Iris pigment epithelial cell (primary cell): Measurements from ENCODE around the gene ZACN.

Experiments used
- DNase-seq: peaks from one replicate; pipeline ENCODE4 v3.0.0-alpha.2; 2011; ENCODE audit warnings: low read depth

Gene ZACN

GRCh38 chr17:76081295-76082210 lies 2.6 kb downstream of the ZACN start:
- no peak for DNase-seq

DNA sequence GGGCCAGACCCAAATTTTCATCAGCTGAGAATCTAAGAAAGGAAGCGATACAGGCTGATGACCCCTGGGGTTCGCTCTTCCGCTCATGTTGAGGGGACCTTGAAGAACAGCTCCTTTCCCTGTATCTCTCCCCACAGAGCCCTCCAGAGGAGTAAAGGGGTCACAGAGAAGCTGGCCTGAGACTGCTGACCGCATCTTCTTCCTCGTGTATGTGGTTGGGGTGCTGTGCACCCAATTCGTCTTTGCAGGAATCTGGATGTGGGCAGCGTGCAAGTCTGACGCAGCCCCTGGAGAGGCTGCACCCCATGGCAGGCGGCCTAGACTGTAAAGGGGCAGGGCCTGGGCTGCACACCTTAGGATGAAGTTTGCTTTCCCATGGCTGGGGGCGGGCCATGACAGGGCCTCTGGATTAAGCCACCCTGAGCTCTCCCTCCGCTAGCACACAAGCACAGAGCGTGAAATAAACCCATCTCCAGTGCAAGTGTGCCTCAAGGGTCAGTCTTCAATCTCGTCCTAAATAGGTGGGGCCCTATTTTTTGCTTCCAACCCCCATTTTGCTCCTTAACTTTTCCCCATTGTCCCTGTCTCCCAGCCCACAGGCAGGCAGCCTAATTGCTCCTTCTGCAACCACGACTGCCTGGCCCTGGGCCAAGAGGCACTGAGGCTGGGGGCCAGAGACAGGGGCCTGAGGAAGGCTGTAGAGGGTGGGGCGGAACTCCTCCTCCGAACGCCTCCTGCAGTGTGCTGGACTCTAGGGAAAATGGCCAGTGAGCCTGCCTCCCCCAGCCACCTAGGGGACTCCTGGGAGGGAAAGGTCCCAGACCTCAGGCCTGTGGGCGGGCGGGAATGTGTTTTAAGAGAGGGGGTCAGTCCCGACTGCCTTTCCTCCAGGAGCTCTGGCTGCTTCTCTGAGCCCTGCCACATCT lies 3.6 kb downstream of the ZACN start:
- DNase-seq: no peak

DNA sequence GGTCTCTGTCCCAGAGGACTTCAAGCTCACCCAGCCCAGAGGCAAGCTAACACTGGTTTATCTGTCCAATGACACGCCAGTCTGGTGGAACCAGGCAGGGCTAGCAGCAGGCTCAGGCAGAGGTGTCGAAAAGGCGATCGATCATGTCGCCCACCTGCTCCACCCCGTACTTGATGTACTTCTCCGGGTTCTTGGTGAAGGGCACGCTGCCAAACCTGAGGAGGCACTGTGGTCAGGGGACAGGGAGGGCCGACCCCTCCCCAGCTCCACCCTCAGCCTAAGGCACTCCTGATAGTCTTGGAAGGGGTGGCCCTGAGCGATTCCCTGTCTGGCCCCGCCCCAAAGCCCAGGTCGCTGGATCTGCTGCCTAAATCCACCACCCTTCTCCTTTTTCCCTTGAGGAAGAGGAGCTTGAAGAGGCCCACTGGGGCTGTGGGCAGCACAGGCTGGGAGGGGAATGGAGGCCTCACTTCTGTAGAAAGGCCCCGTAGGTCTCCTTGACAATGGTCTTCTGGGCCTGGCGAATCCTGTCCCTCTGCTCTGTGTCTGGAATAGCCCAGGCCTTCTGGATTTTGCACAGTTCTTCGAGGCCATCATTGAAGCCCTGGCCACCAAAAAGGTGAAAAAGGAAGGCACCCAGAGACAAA lies 4.7 kb downstream of the ZACN start:
- DNase-seq: no peak

- DNase-seq: no peak
Observed at GRCh38 chr17:76085066-76085730, 6.2 kb downstream of the ZACN start.

GRCh38 chr17:76085731-76086366 lies 6.9 kb downstream of the ZACN start:
- DNase-seq: no peak

DNA sequence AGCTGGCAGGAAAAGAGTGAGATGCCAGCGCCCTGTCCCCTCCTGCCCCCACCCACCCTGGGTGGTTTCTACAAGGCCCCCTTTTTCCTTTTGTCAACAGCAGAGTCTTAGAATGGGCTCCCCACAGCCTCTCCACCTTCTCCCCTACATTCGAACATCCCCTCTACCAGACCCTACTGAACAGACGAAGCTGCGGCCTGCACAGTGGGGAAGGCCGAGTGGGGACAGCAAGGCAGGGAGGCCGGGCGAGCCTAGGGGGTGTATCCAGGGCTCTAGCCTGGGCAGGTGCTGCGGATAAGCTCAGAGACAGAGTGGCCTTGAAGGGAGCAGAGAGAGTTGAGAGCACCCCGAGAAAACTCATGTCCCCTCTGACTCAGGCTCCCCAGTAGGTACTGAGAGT lies 7.4 kb downstream of the ZACN start:
- no peak for DNase-seq

- DNase-seq: no peak
Observed at GRCh38 chr17:76087531-76087930, 8.5 kb downstream of the ZACN start.

GRCh38 chr17:76088041-76088867 lies 9.3 kb downstream of the ZACN start:
- no peak for DNase-seq

DNA sequence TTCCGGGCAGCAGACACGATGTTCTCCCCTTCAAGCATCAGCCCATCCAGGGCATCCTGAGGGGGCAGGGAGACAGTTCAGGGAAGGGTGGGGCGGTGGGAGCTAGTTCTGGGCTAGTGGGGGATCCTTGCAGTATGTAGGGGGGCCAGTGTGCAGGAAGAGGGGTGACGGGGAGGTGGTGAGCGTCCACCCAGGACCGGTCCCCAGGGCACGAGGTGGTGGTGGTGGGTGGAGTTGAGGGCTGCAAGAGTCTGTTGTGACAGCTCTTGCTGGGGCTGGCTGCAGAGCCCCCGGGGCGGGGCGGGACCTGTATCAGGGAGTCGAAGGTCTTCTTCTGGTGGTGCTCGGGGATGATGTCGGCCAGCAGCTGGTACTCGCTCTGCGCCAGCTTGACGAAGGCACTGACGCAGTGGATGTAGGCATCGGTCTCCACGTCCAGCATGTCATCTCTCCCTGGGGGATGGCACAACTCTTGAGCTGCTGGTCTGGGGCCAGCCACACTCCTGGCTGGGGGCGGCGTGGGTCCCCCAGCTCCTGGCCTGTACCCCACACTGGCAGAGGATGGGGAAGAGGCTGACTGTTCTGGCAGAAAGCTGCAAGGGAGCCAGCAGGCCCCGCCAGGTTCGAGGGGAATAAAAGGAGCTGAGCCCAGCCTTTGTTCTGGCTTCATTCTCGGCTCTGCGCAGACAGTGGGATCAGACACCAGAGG lies 10.0 kb downstream of the ZACN start:
- DNase-seq: no peak

GRCh38 chr17:76089680-76090516 lies 10.9 kb downstream of the ZACN start:
- no peak for DNase-seq

DNA sequence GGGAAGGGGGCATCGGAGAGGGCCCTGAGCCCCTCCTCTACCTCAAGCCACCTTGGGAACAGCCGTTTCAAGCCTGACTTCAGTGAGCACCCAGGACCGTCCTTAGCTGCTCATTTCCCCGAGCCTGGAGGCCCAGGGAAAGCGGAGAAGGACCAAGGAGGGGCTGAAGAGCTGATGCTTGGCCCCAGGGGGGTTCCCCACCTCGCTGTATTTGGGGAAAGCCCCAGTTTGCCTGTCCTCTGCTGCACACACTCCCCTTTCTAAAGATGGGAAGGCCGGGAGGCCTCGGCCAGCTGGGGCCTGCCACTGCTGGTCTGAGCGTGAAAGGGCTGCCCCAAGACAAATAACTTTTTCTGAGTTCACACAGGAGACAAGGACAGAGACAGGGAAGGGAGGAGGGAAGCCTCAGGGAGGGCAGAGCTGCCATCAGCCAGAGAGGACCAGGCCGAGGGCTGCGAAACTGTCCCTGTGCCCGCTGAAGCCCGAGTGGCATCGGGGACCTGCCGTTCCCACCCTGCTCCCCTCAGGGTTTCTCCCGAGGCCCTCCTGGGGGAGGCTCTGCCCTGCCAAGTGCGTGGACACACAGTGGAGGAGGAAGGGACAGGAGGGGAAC lies 11.6 kb downstream of the ZACN start:
- no peak for DNase-seq

DNA sequence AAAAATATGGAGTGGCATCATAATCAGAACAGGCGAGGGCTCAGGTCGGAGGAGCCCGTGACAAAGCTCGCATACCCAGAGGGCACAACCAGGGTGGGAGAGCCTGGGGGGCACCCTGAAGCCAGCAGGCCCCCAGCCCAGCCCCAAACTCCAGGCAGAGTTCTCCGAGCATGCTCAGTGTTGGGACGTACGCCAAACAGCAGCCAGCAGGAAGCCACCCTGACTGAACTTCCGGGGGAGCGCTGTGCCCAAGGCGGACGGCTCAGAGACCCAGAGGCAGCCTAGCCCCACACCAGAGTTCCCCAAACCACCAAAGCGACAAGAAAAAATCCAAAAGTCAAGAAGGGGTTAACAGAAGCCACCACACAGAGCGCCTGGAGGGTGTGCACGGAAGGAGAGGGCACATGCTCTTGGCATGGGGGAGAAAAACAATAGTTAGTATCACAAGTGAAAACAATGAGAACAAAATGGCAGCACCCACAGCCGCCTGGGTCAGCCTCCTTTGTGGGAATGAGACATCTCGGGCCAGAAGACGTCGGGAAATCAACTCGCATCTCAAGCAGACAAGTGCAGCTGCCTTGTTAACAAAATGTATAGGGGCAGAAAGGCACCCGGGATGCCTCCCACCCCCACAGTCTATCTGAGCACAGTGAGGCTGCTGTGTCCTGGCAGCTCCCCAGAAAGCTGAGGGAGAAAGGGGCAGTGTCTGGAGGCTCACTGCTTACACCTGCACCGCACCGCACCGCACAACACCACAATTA lies 12.7 kb downstream of the ZACN start:
- DNase-seq: no peak

GRCh38 chr17:76092526-76093413 lies 13.8 kb downstream of the ZACN start:
- no peak for DNase-seq

DNA sequence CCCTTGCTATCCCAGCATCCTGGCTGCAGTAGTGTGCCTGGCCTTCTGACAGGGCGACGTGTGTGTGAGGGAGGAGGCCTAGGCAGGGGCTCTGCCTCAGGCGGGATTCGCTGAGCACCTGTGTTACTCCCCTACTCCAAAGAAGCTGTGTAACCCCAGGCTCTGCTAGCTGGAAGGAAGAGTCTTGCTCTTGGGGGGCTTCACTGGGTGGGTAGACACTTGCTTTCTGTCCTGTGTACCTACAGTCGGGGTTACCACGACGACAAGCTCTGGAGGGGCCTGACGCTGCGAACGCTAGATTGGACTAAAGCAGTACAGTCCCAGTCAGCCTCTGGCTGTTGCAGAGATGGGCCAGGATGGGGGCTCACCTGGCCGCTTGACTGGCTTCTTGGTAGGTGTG lies 15.1 kb downstream of the ZACN start:
- no peak for DNase-seq

DNA sequence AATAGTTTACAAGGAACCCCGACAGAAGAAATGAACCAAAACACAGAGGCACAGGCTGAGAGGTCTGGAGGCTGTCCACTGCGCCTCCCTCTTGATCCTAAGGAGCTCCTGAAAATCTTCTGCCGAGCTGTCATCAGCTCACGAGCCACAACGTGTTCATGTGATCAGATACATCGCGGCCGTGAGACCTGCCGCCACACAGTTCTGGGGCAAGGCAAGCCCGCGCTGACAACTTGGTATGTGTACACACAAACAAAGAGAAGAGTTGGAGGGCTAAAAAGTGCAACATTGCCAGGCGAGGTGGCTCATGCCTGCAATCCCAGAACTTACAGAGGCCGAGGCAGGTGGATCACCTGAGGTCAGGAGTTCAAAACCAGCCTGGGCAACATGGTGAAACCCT lies 17.0 kb downstream of the ZACN start:
- no peak for DNase-seq

- DNase-seq: no peak
Observed at GRCh38 chr17:76097716-76098295, 18.8 kb downstream of the ZACN start.
